Stimulated activated naive CD8-positive, alpha-beta T cell treated with anti-CD3 and anti-CD28 coated beads, Interleukin-15, Interleukin-2, amounts not matched to agents 100 ng/mL and 50 ng/mL, for 24 hours (primary cell): ENCODE measurements around the gene CBFA2T3.

Source experiments
- H3K27ac Mint-ChIP-seq: one replicate; pipeline ENCODE4 v1.8.0; 2021; ENCODE audit warnings: mild to moderate bottlenecking, mixed read lengths
- H3K27me3 Mint-ChIP-seq: one replicate; pipeline ENCODE4 v1.8.0; 2021; ENCODE audit warnings: mixed read lengths
- H3K36me3 Mint-ChIP-seq: one replicate; pipeline ENCODE4 v1.8.0; 2021; ENCODE audit warnings: low read depth, mixed read lengths
- H3K4me1 Mint-ChIP-seq: one replicate; pipeline ENCODE4 v1.8.0; 2021; ENCODE audit warnings: low read depth, mixed read lengths
- H3K4me3 Mint-ChIP-seq: one replicate; pipeline ENCODE4 v1.8.0; 2021; ENCODE audit warnings: mild to moderate bottlenecking, mixed read lengths
- H3K9me3 Mint-ChIP-seq: one replicate; pipeline ENCODE4 v1.8.0; 2021; ENCODE audit warnings: mixed read lengths

Gene CBFA2T3

GRCh38 chr16:88993166-88993761, 16.3 kb upstream of the CBFA2T3 start:
- H3K27ac Mint-ChIP-seq, result no peak overlapping the region
- H3K27me3 Mint-ChIP-seq, result no peaks in the 10 kb centered on the region
- H3K4me1 Mint-ChIP-seq, result no peaks in the 10 kb centered on the region
- no peaks in the 10 kb centered on the region for H3K36me3 Mint-ChIP-seq
- no peak overlapping the region for H3K4me3 Mint-ChIP-seq
- peaks cover 5% of the 10 kb centered on the region for H3K9me3 Mint-ChIP-seq

- Mint-ChIP-seq H3K4me3 (no peak overlapping the region), H3K4me1 (no peaks in the 10 kb centered on the region), H3K36me3 (no peaks in the 10 kb centered on the region), H3K27ac (no peak overlapping the region), H3K9me3 (peaks cover 3% of the 10 kb centered on the region), H3K27me3 (no peaks in the 10 kb centered on the region)
These were observed 15.6 kb upstream of the CBFA2T3 start for GRCh38 chr16:88992351-88993165.

- Mint-ChIP-seq H3K27ac (no peak overlapping the region), H3K36me3 (no peaks in the 10 kb centered on the region), H3K4me3 (no peak overlapping the region), H3K27me3 (no peaks in the 10 kb centered on the region), H3K9me3 (no peaks in the 10 kb centered on the region), H3K4me1 (no peaks in the 10 kb centered on the region)
These were observed 14.9 kb upstream of the CBFA2T3 start for GRCh38 chr16:88991813-88992350.

- no peak overlapping the region for H3K27ac Mint-ChIP-seq
- H3K4me3 Mint-ChIP-seq, result no peak overlapping the region
- no peaks in the 10 kb centered on the region for H3K27me3 Mint-ChIP-seq
- H3K9me3 Mint-ChIP-seq, result no peaks in the 10 kb centered on the region
- no peaks in the 10 kb centered on the region for H3K36me3 Mint-ChIP-seq
- peaks cover 1% of the 10 kb centered on the region for H3K4me1 Mint-ChIP-seq
These were observed 13.0 kb upstream of the CBFA2T3 start for GRCh38 chr16:88989852-88990547.

- Mint-ChIP-seq H3K4me3 (no peak overlapping the region), H3K36me3 (no peaks in the 10 kb centered on the region), H3K9me3 (no peaks in the 10 kb centered on the region), H3K27ac (no peak overlapping the region), H3K4me1 (peaks cover 6% of the 10 kb centered on the region), H3K27me3 (no peaks in the 10 kb centered on the region)
These were observed 12.2 kb upstream of the CBFA2T3 start for GRCh38 chr16:88988980-88989811.

- Mint-ChIP-seq H3K4me3 (no peak overlapping the region), H3K4me1 (peaks cover 15% of the 10 kb centered on the region), H3K36me3 (no peaks in the 10 kb centered on the region), H3K27ac (no peak overlapping the region), H3K9me3 (no peaks in the 10 kb centered on the region), H3K27me3 (no peaks in the 10 kb centered on the region)
These were observed 8.5 kb upstream of the CBFA2T3 start for GRCh38 chr16:88985521-88985920.

GRCh38 chr16:88983771-88984687, 7.0 kb upstream of the CBFA2T3 start:
- Mint-ChIP-seq H3K4me3 (no peak overlapping the region), H3K36me3 (no peaks in the 10 kb centered on the region), H3K4me1 (peaks cover 15% of the 10 kb centered on the region), H3K9me3 (no peaks in the 10 kb centered on the region), H3K27ac (peak overlapping the region; percentile 52), H3K27me3 (no peaks in the 10 kb centered on the region)

- H3K27me3 Mint-ChIP-seq, result no peaks in the 10 kb centered on the region
- no peak overlapping the region for H3K27ac Mint-ChIP-seq
- H3K4me1 Mint-ChIP-seq, result peaks cover 15% of the 10 kb centered on the region
- H3K4me3 Mint-ChIP-seq, result no peak overlapping the region
- no peaks in the 10 kb centered on the region for H3K36me3 Mint-ChIP-seq
- H3K9me3 Mint-ChIP-seq, result no peaks in the 10 kb centered on the region
These were observed 6.2 kb upstream of the CBFA2T3 start for GRCh38 chr16:88983165-88983564.

GRCh38 chr16:88982286-88983084, 5.5 kb upstream of the CBFA2T3 start:
- H3K4me3 Mint-ChIP-seq, result no peak overlapping the region
- H3K27ac Mint-ChIP-seq, result no peak overlapping the region

GRCh38 chr16:88979353-88980015, 2.5 kb upstream of the CBFA2T3 start:
- no peaks in the 10 kb centered on the region for H3K36me3 Mint-ChIP-seq
- no peak overlapping the region for H3K4me3 Mint-ChIP-seq
- no peaks in the 10 kb centered on the region for H3K9me3 Mint-ChIP-seq
- H3K27ac Mint-ChIP-seq, result no peak overlapping the region
- H3K27me3 Mint-ChIP-seq, result peaks cover 9% of the 10 kb centered on the region
- peaks cover 16% of the 10 kb centered on the region for H3K4me1 Mint-ChIP-seq

More at GRCh38 chr16:88982286-88983084, 5.5 kb upstream of the CBFA2T3 start:
- Mint-ChIP-seq H3K27me3 (peaks cover under 1% of the 10 kb centered on the region), H3K9me3 (no peaks in the 10 kb centered on the region), H3K4me1 (peaks cover 16% of the 10 kb centered on the region), H3K36me3 (no peaks in the 10 kb centered on the region)

- Mint-ChIP-seq H3K27ac (no peak overlapping the region), H3K9me3 (no peaks in the 10 kb centered on the region), H3K4me3 (no peak overlapping the region), H3K27me3 (peaks cover 11% of the 10 kb centered on the region), H3K4me1 (peaks cover 13% of the 10 kb centered on the region), H3K36me3 (no peaks in the 10 kb centered on the region)
These were observed 1.8 kb upstream of the CBFA2T3 start for GRCh38 chr16:88978608-88979346.
